22Rv1 (cell line): Measurements from ENCODE around the gene FAAP100.

Experiments used
- H3K27ac ChIP-seq: fragments of 450-650 bp; 2 replicates; pipeline ENCODE4 v1.5.1; 2017
- ZFX ChIP-seq: fragments of 450-650 bp; IDR thresholded peaks from 2 replicates; pipeline ENCODE4 v1.6.1; 2017; ENCODE audit warnings: antibody characterized with exemption, borderline replicate concordance
- TF ChIP-seq, protein P1 (sequence below): fragments of 450-650 bp; IDR thresholded peaks from 2 replicates; pipeline ENCODE4 v1.5.1; 2017; ENCODE audit warnings: mild to moderate bottlenecking

The FAAP100 gene

DNA sequence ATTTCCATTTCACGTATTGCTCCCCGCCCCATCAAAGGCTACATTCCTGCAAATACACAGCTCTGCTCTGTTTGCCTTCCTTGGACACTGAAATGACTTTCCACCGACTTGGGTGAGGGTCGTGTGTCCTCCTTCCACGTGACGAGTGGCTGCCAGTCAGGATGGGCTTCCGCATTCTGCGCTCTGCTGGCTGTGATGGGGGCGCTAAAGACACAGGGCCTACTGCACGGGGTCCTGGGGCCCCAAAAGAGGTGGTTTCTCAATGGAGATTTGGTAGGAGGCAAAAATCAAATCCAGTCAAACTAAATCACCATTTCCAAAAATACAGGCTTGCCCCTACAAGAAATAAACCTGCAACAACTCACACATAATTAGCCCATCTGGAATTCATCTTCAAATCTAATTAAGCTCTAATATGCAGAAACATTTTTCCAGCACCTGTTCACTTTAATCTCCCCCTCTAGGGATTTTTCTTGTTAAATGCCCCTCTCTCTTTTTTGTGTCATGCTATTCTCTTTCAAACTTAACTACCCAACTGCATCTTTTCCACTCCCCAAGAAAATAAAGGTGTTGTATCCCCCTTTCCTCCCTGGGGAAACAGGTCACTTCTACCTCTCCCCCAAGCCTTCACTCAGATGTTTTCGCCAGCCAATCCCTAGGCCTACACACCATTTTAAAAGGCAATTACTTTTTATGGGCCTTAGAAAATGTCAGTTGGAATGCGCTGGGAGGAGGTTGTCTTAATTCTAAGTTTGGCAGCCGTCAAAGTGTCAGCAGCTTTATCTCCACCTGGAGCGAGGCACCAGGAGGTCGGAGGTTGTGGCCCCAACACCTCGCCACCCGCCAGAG is 21.9 kb upstream of the FAAP100 start:
- TF ChIP-seq, protein P1, sequence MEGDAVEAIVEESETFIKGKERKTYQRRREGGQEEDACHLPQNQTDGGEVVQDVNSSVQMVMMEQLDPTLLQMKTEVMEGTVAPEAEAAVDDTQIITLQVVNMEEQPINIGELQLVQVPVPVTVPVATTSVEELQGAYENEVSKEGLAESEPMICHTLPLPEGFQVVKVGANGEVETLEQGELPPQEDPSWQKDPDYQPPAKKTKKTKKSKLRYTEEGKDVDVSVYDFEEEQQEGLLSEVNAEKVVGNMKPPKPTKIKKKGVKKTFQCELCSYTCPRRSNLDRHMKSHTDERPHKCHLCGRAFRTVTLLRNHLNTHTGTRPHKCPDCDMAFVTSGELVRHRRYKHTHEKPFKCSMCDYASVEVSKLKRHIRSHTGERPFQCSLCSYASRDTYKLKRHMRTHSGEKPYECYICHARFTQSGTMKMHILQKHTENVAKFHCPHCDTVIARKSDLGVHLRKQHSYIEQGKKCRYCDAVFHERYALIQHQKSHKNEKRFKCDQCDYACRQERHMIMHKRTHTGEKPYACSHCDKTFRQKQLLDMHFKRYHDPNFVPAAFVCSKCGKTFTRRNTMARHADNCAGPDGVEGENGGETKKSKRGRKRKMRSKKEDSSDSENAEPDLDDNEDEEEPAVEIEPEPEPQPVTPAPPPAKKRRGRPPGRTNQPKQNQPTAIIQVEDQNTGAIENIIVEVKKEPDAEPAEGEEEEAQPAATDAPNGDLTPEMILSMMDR = no peak
- no peak for TF ChIP-seq ZFX
- peak overlapping the region; percentile 57; the same call in 1 of the 2 replicates for H3K27ac ChIP-seq

DNA sequence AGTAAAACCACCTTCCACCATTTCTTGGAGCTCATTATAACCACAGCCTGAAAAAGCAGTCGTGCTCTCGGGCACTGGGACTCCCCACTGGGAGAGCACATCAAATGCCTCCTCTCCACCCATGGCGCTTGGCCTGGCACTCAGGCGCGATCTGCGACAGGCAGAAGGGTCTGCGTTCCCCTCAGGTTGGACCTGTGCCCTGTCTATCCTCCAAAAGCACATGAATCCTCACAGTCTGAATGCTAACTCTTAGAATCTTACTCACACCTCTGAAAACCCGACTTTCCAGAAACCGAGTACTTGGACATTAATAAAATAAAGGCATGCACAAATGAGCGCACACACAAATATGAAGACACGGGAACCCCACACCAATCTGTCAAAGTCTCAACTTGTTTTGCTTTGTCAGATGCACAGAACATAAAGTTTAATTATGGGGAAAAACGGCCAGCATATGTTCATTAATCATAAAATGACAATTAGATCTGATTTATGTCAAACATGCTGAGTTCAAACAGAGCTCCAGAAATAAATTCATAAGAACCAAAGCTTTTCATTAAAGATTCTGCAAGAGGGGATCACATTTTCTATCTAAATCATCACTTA is 20.5 kb upstream of the FAAP100 start:
- TF ChIP-seq, protein P1 = no peak
- TF ChIP-seq ZFX = no peak
- no peak overlapping the region for H3K27ac ChIP-seq

DNA sequence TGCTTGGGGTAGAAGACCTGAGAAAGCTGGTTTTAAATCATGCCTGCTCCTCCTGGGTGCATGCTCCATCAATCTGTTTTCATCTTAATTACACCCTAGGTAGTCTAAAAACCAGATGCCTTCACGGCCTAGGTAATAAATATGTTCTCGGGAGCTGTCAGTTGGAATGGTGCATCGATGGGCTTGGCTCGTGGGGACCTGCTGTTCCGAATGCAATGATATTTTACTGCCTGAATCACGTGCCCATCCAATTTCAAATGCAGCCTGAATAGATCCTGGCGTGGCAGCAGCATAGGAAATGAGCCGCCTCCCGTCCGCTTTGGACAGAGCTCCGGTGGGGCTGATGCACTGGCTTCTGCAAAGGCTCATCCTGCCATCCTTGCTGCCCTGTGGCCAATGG is 18.8 kb upstream of the FAAP100 start:
- TF ChIP-seq, protein P1 = no peak
- TF ChIP-seq ZFX = no peak
- no peak overlapping the region for H3K27ac ChIP-seq

DNA sequence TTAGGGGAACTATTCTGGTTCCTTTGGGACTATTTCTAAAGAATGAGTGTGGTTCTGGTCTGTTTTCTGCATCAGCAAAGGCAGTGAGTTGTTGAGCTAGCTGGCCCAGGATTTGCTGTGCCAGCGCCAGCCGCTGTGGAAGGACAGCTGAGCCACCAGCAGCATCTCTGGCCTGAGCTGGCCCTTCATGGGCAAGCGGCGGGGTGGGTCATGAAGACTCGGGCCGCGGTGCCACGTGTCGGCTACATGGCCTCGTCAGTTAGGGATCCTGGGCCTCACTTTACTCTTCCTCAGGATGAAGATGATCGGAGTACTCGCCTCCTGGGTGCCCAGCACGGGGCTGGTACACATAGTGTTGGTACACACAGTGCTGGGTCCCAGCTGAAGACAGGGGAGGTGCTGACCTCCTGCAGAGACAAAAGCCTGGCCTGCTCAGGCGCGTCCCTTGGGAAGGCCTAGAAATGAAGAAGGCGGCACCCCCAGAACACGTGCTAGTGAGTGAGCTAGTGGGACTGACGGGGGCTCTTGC is 17.9 kb upstream of the FAAP100 start:
- TF ChIP-seq, protein P1 = no peak
- no peak for TF ChIP-seq ZFX
- H3K27ac ChIP-seq = no peak overlapping the region

DNA sequence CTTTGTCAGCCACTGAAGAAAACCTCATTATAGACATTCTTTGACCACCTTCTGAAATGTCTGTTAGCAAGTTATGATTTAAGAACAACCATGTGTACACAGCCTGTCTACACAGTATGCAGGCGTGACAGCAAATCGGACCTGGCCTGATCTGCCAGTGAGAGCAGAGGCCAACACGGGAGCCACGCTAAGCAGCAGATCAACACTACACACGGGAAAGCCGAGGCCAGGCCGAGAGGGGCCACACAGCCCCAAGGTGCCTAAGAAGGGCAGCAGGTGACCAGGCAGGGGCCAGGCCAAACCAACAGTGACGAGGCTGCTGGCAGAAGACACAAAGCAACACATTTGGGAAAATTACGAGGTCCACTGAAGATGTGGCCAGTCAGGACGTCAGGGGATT is 16.3 kb upstream of the FAAP100 start:
- peak overlapping the region; percentile 72 for H3K27ac ChIP-seq
- no peak for TF ChIP-seq ZFX
- TF ChIP-seq, protein P1 = no peak

DNA sequence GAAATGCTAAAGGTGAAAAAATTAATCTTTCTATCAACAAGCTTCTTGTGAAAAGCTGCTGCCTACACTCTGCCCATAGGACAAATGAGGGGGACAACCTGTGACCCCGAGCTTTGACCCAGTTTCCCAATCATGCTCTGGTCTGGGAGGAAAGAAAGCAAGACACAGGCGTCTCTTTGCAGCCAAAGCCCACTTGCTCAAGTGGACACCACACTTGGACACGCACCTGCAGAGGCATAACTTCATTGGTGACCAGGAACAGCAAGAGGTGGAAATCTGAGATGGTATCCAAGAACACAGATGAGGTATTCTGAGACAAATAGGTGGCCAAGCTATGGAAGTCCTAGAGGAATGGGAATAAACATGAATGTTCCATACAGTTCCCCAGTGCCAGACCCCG is 15.0 kb upstream of the FAAP100 start:
- H3K27ac ChIP-seq = peak overlapping the region; percentile 72
- TF ChIP-seq, protein P1 = no peak
- TF ChIP-seq ZFX = no peak
